ENCODE results near the gene LRG1.

LRG1 gene

GRCh38 chr19:4504891-4505569 lies 34.8 kb downstream of the LRG1 start:
- TF ChIP-seq CTCF (IDR thresholded peaks at IDR 0.05; ENCODE audit: control insufficient read depth, insufficient read depth, low read depth, low read length, missing control alignments), result no peak
- DNase-seq (ENCODE audit: low read depth), result no peak
- H3K4me3 ChIP-seq (ENCODE audit: control insufficient read depth, low read depth, low read length), result no peak overlapping the region

- no peak for DNase-seq (ENCODE audit: low read depth)
- H3K4me3 ChIP-seq (ENCODE audit: control insufficient read depth, low read depth, low read length), result no peak overlapping the region
- no peak for TF ChIP-seq CTCF (IDR thresholded peaks at IDR 0.05; ENCODE audit: control insufficient read depth, insufficient read depth, low read depth, low read length, missing control alignments)
Measured at GRCh38 chr19:4504297-4504701, 35.5 kb downstream of the LRG1 start.

GRCh38 chr19:4503825-4504170 lies 36.0 kb downstream of the LRG1 start:
- TF ChIP-seq CTCF (IDR thresholded peaks at IDR 0.05; ENCODE audit: control insufficient read depth, insufficient read depth, low read depth, low read length, missing control alignments), result no peak
- DNase-seq (ENCODE audit: low read depth), result no peak
- no peak overlapping the region for H3K4me3 ChIP-seq (ENCODE audit: control insufficient read depth, low read depth, low read length)

GRCh38 chr19:4503132-4503824 lies 36.6 kb downstream of the LRG1 start:
- H3K4me3 ChIP-seq (ENCODE audit: control insufficient read depth, low read depth, low read length), result no peak overlapping the region
- TF ChIP-seq CTCF (IDR thresholded peaks at IDR 0.05; ENCODE audit: control insufficient read depth, insufficient read depth, low read depth, low read length, missing control alignments), result no peak
- no peak for DNase-seq (ENCODE audit: low read depth)

- no peak for TF ChIP-seq CTCF (IDR thresholded peaks at IDR 0.05; ENCODE audit: control insufficient read depth, insufficient read depth, low read depth, low read length, missing control alignments)
- no peak overlapping the region for H3K4me3 ChIP-seq (ENCODE audit: control insufficient read depth, low read depth, low read length)
- no peak for DNase-seq (ENCODE audit: low read depth)
Measured at GRCh38 chr19:4502282-4503131, 37.3 kb downstream of the LRG1 start.

GRCh38 chr19:4501691-4502090 lies 38.1 kb downstream of the LRG1 start:
- no peak for DNase-seq (ENCODE audit: low read depth)
- no peak for TF ChIP-seq CTCF (IDR thresholded peaks at IDR 0.05; ENCODE audit: control insufficient read depth, insufficient read depth, low read depth, low read length, missing control alignments)
- no peak overlapping the region for H3K4me3 ChIP-seq (ENCODE audit: control insufficient read depth, low read depth, low read length)
